HG02938 (cell line): ENCODE measurements around the gene AJUBA.
"Not testable (repeated sequence)": the region's sequence is repeated elsewhere in the genome, so short reads cannot be mapped to it uniquely, and the experiment has no call there.

Experiments used
- ATAC-seq: cut with Tn5 transposase; IDR thresholded peaks from one replicate; pipeline ENCODE4 v1.9.1; 2021; ENCODE audit warnings: mild to moderate bottlenecking, moderate library complexity; ENCODE audit not compliant: unreplicated experiment

AJUBA gene

DNA sequence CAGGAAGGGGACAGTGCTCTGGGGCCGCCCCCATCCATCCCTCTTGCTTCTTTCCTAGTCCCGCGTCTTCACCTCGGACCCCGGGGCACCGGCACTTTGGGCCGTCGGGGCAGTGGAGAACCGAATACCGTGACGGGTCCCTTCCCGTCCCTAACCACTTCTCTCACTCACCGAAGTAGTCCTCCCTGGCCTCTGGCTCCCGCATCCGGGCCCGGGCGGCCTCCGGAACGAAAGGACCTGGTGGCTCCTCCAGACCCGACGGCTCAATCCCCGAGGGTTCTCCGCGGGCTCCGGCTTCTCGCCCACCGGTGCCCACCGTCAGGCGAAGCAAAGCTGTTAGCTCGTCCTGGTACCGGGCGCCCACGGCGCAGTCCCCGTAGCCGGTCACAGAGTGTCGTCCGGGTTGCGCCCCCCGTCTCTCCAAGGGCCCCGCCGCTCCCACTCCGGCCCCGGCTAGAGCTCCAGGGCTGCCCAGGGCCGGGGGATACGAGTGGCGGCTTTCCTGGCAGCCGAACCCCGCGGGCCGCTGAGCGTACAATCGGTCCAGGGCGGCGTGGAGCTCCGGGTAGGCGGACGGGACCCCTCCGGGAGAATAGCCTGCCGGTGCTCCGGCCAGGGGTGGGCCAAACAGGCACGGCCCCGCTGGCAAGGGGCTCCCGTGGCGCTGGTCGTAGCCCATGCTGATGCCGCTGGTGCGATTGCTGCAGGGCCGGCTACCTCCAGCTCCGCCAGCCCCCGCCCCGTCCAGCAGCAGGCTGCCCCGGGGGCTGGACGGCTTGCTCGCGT is 1.1 kb downstream of the AJUBA start:
- ATAC-seq, result no peak

DNA sequence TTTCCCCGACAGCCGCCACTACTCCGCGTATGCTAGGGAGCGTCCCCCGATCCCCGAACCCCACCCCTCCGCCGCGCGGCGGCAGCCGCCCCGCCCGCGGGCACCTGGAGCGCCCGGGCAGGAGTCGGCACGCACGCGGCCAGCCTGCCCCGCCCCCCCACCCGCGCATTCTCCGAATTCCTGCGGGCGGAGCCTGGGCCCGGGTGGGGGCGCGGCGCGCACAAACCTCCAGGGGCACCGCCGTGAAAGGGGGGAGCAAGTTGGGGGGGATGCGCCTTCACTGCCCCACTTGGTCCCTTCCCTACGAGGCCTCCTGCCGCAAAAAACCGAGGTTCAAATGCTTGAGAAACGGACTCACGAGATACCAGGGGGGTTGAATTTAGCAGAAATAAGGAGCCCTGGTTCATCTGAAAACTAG is 1.7 kb downstream of the AJUBA start:
- ATAC-seq, result no peak

DNA sequence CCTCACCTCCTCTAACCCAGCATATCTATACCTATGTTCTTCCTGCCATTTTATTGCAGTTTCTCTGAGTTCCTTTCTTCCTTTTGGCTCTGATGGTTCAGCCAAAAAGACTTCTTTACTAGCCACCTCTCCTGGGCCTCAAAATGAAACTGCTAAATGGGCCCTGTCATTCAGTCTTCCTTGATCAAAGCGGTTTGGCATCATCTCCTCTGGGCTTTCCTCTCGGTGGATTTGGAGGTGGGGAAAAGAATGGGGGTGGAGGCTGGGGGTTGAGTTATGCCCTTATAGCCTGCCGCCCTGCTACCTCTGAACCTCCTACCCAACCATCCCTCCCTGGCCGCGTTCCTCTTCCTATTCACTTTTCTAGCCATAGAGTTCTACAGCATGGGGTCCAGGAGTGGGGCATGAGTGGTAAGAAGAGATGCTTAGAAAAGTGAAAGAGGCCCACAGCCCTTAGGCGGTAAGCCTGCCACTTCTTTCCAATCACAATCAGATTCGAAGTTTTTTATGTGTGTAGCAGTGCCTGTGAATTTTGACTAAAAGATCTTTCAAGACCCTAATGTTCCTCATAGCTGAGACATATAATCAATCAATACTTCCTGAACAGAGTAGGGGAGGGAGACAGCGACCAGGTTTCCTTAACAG is 2.5 kb downstream of the AJUBA start:
- ATAC-seq, result no peak

DNA sequence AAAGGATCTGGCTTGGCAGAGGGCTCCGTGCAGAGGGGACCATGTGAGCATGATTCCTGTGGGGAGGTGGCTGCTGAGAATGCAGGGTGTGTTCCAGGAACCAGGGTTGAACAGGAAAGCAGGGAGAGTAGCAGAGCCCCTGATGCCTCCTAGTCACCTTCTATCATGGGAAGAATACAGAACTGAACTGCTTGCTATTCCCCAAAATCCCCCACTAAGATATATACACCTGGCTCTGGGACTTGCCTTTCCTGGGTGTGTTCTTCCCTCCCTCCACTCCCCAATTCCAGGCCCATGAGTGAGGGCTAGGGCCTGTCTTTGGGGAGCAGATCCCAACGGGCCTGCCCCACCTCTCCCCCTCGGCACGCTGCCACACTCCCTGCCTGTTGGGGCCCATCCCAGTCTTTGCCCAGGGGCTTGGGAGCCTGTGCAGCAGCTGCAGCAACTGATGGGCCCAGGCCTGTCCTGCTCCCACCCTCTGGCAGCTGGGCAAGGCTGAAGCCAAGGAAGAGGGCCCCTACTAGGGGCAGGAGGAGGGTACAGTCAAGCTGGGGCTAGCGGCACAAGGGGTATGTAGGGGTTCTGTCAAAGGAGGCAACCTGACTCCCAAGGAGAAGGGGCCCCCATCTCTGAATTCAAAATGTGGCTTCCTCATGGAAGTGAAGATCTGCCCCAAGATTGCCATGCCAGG is 3.2 kb downstream of the AJUBA start:
- no peak for ATAC-seq

DNA sequence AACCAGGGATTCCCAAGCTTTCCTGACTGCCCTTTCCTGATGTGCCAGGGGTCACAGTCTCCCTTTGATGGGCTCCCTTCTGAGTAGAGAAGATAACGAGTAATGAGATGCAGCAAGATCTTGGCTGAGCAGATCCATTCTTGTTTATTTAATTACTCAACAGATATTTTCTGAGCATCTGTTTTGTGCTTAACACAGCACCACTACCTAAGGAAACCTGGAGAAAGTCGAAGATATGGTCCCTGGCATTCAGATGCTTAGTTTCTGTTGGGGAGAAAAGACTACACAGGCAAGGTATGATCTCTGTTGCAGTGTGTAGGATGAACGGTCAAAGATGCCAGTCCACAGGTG is 3.9 kb downstream of the AJUBA start:
- no peak for ATAC-seq

DNA sequence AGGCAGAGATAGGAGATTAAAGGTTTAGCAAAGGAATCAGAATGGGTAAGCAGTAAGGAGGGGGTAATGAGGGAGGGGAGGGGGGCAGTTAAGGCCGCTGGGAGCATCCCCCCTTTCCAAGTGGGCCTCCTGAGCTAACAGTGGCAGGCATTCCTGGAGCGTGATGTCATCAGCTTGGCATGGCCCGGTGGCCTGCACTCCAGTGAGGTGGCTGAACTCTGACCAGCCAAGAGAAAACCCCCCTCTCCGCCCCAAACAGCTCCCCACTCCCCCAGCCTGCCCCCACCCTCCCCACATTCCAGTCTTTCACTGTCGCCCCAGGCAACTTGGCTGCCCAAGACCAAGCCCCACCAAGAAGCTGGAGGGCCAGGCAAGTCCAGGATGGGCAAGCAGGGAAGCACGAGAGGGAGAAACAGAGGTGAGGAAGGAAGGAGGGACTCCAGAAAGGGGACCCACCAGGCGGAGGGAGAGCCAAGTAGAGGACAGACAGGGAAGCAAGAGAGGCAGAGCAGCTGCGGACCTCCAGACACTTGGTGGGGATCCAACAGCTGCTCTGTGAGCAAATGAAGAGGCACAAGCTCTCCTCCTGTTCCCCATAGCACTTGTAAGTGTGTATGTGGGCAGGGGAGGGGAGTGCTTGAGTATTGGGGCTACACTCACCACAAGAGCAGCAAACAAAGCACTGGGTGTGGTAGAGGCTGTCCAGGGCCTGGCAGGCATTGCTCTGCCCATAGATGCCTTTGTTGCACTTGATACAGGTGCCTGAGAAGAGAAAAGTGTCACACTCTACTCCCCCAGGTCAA is 4.5 kb downstream of the AJUBA start:
- no peak for ATAC-seq

DNA sequence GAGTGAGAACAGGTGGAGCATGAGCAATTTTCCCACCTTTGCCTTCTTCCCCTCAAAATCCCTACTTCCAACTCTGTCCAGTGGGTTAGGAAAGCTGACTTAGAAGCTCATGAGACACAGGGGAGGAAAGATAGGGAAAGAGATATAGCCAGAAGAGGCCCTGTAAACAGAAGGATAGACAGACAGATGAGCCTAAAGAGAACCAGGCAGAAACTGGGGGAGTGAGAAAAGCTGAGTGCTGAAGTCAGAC is 5.0 kb downstream of the AJUBA start:
- no peak for ATAC-seq

DNA sequence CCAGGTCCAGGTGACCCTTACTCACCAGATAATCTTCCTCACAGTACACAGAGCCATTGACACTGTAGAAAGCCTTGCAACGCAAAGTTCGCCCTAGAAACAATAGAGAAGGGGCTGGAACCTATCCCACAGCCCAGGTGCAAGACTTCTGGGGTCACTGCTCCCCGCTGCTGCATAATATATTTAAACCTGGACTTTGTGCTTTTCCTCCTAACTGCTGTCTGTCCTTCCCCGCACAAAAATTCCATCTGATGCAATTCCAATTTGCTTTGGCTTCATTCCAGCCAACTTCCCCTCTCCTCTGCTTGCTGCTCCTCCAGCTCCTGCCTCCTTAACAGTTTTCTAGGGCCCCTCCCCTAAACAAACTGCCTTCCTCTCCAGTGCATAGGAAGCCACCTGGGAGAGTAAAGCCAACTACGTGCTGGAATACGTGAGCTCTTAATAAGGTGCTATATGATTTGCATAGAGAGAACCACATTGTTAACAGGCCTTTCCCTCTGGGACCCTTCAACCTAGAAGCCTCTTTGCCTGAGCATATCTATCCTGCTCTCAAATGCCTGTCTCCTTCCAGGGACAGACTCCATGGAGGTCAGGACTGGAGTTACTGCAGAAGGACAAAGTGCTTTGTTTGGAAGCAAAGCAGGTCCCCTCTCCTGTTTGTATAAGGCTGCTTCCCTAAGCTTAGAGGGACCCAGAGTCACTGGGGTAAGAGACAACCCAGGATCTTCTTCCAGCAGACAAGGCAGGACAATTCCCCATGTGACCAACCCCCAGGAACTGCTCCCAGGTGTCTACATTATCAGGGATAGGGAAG is 5.5 kb downstream of the AJUBA start:
- ATAC-seq, result no peak

DNA sequence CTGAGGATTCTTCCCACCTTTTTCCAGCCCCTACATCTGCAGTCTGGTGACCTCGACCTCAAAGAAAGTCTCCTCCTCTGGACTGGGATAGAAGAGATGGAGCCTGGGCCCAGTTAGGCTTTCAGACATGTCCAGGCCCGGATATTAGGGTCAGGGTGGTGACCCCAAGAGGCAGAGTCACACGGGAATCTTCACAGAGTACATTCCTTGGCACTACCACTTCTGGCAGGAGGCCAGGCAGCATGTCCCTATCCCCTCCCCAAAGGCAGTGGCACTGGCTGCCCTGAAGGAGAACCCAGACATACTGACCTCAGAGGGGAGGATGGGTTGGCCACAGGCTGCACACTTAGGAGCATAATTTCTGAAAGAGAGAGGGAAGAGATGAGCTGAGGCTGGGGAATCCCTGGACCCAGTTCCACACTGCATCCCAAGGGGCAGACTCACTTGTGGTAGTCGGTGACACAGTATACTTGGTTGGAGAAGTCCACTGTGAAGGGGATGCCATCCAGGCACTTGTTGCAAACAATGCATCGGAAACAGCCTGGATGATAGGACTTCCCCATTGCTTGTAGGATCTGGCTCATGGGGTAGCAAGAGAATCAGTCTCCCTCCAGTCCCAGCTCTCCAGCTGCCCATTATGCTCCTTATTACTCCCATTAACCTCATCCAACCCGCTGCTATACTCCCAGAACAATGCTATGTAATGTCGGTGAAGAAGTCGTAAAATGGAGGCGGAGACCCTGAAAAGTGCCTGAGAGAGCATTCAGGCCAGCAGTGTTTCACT is 7.6 kb downstream of the AJUBA start:
- ATAC-seq, result no peak

DNA sequence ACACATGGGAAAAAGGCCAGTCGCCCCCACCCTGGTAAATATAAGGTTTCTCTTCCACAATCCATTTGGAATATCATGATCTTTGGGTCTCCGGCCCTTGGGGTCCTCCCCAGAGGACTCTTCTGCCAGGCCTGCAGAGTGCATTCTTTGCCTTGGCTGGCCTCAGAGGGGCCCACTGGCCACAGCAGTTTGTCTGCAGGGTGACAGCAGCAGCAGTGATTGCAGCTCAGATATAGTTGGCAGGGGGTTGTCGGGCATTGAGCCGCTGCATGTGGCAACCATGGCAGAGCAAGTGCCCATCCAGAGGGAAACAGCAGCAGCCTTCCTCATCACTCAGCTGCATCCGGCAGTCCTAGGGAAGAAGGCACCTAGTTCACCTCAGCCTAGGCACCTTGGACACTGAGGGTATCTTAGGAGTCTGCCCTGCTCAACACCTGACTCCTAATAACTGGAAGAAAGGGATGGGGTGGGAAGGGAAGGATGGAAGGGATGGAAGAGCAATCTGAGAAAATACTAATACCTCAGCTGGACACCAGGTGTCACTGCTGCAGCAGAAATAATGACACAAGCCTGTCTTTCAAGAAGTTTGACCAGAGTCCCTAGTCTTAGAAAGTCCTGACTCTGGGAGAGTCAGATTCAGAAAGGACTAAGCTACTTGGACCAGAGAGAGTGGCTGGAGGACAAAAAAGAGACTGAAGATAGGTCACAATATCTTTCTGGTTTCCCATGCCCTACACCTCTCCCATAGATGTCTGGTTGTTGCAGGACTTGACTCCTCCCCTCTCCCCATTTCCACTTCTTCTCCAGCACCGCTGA is 8.9 kb downstream of the AJUBA start:
- ATAC-seq, result no peak

DNA sequence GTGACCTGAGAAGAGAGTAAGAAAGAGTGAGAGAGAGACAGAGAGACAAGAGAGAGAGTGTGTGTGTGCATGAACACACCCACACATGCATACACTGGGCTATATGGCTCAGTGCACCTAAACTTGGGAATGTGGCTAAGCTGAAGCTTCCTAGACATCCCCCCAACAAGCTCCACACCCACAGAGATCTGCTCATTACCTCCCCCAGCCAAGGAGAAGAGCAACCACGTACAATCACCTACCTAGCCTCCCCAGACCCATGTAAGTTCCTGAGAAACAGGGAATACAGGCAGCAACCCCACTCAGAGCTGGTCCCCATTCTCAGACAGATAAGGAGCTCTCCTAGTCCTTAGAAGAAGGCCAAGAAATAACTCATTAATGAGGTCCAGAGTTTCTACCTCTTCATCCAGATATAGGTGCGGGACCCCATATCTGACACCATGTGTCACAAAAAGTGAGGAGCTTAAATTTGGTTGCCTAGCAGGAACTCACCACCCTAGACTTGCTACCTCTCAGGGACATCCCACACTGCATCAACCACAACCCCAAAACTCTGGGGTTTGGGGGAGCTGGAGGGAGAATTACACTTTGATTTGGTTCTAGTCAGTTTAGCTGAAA is 9.9 kb downstream of the AJUBA start:
- no peak for ATAC-seq

DNA sequence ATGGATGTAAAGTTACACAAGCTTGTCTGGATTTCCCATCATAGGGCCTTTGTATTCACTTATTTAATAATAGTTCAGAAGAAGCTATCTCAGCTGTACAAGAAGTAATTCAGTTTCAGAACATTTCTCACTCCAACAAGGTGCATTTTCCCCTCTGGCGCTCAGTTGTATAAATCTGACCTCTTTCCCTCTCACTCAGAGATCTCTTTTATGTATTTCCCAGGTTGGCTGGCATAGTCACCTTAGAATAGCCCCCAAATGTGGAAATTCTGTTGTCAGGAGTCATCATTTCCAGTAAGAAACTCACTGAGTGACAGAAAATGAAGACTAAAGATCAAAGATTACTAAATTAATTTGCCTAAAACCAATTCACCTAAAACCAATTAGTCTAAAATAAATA is 11.2 kb downstream of the AJUBA start:
- ATAC-seq, result no peak

DNA sequence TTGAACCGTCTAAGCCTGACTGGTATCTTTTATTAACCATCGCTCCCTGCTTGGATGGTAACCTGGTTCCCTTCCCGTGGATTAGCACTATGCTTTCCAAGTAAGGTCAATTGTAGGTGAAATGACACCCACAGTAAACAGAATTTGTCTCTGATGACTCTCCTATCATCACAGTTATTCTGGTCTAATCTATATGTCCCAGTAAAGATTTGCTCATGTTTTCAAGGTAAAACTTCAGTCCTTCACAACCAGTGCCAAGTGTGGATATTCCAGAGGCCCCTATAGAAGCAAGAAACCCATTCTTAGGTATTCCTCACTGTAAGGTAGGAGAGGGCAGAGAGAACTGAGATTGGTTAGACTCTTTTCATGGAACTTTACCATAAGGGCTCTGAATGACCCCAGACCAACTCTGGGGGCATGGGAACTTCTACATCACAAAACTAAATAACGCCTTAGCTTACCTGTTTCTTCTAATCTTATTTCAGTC is 15.5 kb downstream of the AJUBA start:
- ATAC-seq, result no peak

DNA sequence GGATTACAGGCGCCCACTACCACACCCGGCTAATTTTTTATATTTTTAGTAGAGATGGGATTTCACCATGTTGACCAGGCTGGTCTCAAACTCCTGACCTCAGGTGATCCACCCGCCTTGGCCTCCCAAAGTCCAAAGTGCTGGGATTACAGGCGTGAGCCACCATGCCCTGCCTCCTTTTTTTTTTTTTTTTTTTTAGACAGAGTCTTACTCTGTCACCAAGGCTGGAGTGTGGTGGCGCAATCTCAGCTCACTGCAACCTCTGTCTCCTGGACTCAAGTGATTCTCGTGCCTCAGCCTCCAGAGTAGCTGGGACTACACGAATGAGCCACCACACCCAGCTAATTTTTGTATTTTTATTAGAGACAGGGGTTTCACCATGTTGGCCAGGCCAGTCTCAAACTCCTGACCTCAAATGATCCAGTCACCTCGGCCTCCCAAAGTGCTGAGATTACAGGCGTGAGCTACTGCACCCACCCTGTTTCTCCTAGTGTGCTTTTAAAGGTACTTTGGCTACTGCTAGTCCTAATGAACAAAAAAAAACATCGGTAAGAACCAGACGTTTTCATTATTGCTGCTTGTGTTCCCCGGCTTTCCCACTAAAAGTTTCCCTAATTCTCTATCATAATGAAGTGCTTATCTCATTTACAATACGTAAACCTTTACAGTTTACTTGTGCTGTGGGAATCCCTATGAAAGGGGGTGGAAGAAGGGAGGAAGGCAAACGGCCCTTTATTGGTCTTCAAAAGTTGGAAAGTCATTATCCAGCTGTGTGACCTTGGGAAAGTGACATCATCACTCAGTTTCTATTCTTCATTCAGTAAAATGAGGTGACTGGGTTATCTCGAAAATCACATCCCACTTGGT is 16.2 kb downstream of the AJUBA start:
- ATAC-seq, result not testable (repeated sequence)

DNA sequence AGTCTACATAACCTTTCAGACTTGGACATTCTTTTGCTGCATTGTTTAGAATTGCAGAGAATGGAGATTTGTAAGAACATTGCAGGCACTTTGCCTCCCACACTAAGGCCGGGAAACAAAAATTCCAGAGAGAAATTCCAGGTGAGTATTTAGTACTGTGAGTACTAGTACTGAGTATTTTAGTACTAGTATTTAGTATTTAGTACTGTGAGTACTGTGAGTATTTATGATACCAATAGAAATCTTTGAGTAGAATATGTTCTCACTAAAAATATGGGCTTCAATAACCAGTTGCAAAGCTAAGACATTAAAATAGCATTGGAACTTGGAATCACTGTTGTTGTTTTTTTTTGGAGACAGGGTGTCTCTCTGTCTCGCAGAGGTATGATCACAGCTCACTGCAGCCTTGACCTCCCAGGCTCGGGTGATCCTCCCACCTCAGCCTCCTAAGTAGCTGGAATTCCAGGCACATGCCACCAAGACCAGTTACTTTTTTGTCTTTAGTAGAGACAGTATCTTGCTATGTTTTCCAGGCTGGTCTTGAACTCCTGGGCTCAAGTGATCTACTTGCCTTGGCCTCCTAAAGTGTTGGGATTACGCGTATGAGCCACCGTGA is 20.2 kb downstream of the AJUBA start:
- ATAC-seq, result no peak

DNA sequence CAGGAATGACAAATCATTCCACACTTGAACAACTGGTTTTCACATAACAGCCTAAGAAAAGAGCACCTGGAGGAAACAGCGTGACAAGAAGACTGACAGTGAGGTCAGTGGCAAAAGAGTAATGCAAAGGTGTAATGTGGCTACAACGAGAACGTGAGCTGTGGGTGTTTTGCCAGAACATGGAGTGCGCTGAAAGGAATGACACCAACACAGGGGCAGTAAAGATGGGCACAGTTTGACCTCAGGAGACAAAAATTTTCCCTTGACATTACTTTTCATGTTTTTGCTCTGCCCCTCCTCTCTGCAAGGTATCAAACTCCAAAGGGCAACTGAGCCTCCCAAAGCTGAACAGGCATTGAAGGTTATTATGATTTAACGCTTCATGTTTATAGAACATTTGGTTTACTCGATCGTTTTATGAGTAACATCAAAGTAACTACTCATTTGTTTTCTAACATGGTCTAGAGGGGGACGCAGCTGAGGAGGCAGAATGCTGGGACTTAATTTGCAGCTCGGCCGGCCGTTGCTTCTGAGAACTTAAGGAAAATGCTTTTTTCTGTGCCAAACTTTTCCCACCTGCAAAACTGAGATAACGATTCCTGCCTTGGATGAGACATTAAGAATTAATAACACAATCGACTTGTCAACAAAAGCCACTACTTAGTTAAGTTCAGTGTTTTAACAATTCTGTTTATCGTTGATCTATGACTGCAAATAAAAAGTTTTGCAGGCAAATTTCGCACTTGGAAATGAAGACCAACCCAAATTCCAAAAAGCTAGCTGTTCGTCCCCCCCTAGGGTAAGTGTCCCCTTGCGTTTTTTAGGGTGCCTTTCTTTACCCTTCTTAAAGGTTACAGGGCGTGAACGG is 26.4 kb downstream of the AJUBA start:
- ATAC-seq, result no peak
